H4 (cell line): ENCODE data around the gene LIMS1. TPM values are rescaled to one million over a fixed set of nuclear protein-coding genes. Genes with fewer than 3 reads are reported as not detected.
"Not testable (repeated sequence)": the region's sequence is repeated elsewhere in the genome, so short reads cannot be mapped to it uniquely, and the experiment has no call there.

ENCODE experiments used
- DNase-seq: peaks from one replicate; pipeline ENCODE4 v3.0.0-alpha.2; 2015; ENCODE audit warnings: low spot score
- total RNA-seq: library from RNA; depleted of rRNA; stranded (reverse); fragments of >200 nt; shearing (Covaris generic); gene quantifications from 2 replicates; pipeline ENCODE4 v1.2.3, GENCODE V29; 2014; rRNA removed

Gene LIMS1, protein sequence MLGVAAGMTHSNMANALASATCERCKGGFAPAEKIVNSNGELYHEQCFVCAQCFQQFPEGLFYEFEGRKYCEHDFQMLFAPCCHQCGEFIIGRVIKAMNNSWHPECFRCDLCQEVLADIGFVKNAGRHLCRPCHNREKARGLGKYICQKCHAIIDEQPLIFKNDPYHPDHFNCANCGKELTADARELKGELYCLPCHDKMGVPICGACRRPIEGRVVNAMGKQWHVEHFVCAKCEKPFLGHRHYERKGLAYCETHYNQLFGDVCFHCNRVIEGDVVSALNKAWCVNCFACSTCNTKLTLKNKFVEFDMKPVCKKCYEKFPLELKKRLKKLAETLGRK
- total RNA-seq, result 31.6 and 50.6 TPM in 2 replicates

DNA sequence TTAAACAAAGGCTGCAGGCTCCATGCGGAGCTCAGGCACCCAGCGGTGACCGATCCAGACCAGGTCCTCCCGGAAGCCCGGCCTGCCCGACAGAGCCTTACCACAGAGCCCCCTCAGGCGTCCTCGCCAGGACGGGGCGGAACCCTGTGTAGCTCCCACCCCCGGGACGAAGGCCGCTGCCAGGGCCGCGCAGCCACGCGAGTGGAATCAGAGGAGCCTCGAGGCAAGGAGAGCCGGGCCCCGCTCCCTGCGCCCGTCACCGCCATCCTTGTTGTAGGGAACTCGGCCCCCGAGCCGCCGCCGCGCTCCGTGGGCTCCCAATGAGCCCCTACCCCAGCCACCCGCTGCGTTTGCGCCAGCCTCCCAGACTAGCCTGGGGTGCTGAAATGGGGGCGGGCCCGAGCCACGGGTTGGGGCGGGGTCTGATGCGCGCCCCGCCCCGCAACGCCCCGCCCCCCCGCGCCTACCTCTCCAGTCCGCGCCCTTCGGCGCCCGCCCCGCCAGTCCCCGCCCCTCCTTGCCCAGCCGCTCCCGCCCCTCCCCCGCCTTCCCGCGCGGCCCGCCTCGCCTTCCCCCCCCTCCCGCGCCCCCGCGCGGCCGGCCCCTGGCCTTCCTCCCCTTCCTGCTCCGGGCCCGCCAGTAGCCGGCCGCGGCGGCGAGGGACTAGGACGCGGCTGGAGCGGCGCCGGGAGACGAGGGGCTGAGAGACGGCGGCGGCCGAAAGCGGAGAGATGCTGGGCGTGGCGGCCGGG, at the start of gene LIMS1:
Gene LIMS1 (plus strand): TSS at position 639 of the 752 bp plus-strand sequence. CDS start 93 bp downstream, at position 732.
- DNase-seq, result peak; percentile 70

DNA sequence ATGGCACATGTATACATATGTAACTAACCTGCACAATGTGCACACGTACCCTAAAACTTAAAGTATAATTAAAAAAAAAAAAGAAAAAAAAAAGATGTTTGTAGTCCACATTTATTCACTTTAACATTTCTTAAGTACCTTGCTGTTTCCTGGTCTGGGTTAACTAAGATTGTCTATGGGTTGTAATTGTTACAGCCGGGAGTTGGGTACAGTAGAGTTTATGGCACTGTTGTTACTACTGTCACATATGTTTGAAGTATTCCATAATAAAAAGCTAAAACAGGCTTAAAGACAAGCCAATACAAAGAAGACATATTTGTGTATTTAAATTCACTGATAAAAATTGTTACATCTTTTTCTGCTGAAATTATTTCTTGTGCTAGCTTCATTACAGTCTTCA, 49.0 kb upstream of the LIMS1 start:
- no peak for DNase-seq

DNA sequence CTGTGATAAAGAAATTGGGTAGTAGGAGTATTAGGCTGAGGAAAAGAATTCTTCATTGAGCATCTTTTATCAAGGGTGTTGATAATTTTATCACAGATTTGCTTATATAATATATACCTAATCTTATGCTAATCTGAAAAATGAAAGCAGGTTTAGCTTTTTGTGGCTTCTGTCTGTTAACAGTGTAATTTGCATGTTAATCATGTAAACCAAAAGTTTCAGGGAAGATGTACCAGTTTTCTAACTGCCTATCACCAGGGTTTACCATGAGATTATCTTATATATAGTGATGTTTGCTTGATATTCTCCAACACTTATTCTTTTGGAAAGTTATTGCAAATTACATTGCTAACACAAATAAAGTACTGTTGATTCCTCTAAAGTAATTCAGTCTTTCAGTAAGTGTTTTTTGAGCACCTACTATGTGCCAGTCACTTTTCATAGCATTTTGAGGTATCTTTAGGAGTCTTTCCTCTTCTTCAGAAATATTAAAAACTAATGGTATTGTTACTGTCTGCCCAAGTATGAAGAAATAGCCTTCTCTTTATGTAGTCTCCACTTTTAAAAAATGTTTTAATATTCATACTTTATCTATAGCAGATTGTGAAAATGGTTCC, 43.7 kb upstream of the LIMS1 start:
- no peak for DNase-seq

DNA sequence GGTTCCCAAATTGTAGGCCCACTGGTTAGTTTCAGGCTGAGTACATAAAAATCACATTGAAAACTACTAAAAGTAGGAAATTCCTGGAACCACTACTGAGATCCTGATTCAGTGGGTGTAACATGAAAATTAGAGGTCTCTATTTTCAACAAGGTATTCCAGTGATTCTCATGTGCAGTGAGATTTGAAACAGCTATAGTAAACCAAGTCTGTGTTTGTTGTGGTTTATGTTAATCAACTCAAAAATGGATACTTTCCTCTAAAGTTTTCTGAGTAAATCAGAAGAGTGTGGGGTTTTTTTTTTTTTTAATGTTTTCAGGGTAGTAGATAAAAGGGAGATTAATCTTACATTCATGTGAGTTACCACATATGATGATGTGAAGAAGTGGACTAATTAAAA, 42.4 kb upstream of the LIMS1 start:
- no peak for DNase-seq

DNA sequence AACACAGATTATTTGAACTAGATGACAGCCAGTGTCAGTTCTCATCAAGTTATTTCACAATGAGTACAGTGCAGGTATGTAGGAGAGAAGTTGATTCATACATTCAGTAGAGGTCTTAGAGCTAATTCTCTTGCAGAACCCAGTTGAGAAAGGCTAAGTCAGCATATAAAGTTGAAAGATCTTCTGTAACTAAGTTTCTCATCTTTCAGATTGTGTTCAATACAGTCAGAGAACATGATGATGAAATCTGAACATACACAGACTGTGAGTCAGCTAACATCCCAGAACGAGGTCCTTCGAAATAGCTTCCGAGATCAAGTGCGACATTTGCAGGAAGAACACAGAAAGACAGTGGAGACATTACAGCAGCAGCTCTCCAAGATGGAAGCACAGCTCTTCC, 41.9 kb upstream of the LIMS1 start:
- DNase-seq, result peak; percentile 6

DNA sequence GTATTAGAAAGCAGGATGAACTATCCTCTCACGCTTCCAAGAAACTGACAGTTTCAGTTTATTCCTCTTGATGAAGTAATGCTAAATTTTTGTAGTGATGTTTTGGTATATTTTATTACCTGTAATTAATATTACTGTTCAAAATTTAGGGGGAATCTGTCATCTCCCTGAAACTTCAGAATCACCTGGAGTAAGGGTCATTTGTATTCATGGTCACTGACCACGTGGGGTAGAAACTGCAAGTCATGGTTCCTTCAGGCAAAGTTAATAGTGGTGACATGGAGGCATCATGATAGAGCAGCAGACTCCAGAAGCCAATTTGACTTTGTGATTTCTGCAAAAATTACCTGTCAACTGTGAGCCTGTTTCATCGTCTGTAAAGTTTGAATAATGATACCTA, 38.1 kb upstream of the LIMS1 start:
- DNase-seq, result not testable (repeated sequence)

DNA sequence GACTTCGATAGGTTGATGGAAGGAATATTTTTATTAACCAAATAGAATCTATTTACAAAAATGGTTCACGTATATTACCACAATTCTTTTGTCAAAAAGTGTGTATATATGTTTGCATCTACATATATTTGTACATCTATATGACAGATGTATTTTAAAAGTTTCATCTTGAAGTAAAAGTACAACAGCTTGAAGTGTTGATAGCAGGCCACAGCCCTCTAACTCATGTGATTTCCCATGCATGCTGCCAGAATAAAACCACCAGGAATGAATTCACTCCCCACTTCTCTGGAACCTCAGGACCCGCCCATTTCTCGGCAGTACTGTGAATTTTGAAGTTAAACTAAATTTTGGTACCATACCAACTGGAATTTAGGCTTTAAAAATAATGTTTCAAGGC, 26.6 kb upstream of the LIMS1 start:
- not testable (repeated sequence) for DNase-seq

DNA sequence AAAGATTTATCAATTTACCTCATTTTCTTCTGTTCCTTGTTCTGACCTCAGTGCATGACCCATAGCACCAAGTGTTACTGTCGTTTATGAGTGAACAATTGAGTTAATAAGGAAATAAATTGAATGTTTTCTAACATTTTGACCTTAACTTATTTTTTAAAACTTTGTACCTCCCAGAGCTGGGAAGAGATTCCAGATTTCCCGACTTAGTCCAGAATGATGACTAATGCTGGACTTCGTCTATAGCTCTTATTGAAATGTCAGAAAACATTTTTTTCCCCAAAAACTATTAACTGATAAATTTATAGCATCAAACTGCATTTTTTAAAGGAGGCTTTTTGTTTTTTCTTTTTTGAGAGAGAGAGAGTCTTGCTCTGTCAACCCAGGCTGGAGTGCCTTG, 21.8 kb upstream of the LIMS1 start:
- not testable (repeated sequence) for DNase-seq

DNA sequence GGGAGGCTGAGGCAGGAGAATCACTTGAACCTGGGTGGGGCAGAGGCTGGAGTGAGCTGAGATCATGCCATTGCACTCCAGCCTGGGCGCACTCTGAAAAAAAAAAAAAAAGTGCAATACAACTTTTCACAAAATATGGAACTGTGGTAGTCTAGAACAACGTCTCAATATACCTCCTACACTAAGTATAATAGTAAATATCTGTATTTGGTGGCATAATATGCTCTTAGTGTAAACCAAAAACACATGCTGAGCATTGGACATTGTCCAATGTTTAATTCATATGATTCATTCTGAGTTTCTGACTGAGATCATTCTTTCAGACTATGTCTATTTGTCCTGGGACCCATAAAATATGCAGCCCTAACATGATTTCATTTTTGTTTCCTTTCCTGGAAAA, 19.8 kb upstream of the LIMS1 start:
- DNase-seq, result not testable (repeated sequence)

DNA sequence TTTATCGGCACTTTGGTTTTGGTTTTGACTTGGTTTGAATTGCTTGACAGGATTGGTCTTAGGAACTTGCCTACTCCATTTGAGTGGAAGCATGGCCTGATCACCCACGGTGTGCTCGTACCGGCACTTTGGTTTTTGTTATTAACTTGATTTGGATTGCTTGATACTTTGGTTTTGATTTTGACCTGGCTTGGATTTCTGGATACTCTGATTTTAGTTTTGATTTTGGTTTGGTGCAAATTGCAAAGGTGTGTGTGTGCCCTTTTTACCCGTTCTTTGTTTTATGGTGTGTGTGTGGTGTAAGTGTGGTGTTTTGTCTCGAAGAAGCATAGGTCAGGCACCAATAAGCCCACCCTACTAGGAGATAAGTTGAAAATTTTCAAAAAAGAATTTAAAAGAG, 9.6 kb upstream of the LIMS1 start:
- not testable (repeated sequence) for DNase-seq

DNA sequence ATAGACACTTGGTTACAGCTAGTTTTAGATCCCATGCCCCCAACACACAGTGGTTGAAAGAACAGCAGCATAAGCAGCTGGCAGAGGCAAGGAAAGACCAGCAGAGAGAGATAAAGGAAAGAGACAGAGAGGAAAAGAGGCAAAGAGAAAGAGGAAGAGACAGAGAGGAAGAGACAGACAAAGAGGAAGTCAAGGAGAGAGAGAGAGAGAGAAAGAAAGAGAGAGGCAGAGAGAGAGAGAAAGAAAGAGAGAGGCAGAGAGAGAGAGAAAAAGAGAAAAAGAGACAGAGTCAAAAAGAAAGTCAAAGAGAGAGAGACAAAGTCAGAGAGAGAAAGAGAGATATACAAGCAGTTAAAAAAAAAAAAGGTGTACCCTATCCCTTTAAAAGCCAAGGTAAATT, 9.0 kb upstream of the LIMS1 start:
- DNase-seq, result not testable (repeated sequence)

DNA sequence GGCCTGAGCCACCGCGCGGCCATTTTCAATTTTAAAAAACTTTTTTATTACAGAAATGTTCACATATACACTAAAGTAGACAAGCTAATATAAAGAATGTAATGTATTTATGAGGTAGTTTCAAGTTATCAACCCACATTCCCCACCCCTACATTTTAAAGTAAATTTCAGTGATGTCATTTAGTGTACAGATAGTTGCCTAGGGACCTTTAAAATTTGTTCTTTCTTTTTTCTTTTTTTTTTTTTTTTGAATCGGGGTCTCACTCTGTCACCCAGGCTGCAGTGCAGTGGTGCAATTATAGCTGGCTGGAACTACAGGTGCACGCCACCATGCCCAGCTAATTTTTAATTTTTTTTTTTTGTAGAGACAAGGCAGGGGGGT, 2.6 kb upstream of the LIMS1 start:
- no peak for DNase-seq

DNA sequence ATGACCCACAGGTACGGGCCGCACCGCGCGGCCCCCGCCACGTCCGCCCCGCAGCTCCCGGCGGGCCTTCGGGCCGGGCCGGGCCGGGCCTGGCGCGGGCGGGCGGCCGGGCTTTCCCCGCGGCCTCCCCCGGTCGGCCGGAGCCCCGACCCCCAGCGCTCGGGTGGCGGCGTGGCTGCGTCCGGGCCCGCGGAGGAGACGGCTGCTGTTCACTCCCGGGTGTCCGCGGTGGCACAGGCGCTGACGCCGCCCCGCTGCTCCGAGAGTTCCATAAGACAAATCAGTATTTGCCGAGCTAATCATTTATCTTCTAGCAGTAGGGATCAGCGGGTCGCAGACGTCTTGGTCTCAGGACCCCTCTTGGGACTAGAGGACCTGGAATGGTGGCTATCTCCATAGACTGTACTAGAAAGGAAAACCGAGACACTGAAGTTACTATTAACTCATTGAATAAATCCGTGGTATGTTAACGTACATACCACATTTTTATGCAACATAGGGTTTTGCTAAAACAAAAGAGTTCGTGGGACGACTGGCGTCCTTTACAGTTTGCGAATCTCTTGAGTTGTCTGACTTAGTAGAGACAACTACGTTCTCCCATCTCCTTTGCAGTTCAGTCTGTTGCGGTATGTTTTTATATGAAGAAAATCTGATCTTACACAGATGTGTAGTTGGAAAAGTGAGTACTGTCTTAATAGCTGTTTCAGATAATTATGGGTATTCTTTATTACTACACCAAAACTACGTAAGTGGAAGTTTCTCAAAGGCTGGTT, 500 bp downstream of the LIMS1 start:
- no peak for DNase-seq

DNA sequence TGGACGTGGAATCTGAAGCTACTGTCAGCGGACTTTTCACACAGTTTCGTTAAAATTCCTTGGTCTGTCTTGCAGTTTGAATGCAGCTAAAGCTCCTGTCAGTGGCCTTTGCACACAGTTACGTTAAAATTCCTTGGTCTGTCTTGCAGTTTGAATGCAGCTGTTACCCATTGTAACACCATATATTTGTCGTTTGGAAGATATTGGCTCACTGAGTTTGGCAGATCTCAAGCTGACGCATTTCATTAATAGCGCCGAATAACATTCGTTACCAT, 1.0 kb downstream of the LIMS1 start:
- DNase-seq, result no peak

DNA sequence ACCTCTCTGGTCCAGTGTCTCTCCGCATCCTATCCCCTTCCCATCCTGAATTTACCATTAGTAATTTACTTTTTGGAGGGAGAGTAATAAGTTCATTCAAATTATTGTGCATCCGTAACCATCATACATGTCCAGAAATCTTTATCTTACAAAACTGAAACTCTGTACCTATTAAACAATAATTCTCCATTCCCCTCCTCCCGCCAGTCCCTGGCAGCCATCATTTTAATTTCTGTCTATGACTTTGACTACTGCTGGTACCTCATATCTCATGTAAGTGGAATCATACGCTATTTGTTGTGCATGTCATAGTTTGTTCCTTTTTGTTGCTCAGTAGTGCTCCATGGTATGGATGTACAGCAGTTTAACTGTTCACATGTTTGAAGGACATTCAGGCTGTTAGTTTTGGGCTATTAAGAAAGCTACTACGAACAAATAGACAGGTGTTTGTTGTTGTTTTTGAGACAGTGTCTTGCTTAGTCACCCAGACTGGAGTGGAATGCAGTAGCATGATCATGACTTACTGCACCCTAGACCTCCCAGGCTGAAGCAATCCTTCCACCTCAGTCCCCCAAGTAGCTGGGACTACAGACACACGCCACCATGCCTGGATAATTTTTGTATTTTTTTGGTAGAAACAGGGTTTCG, 2.0 kb downstream of the LIMS1 start:
- no peak for DNase-seq

DNA sequence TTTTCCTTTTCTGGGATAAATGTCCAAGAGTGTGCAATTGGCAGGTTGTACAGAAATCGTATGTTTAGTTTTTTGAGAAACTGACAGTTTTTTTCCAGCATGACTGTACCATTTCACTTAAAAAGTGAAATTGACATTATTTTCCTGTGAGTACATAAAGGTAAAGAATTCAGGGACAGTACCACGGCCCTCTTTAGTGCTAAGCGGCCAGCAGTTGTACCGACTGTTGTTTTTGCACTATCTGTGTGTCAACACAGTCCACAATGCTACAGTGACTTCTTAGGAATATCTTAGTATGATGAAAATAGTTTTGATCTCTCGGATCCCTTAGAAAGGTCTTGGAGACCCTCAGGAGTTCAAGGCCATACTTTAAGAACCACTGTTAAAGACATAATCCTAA, 2.6 kb downstream of the LIMS1 start:
- no peak for DNase-seq

DNA sequence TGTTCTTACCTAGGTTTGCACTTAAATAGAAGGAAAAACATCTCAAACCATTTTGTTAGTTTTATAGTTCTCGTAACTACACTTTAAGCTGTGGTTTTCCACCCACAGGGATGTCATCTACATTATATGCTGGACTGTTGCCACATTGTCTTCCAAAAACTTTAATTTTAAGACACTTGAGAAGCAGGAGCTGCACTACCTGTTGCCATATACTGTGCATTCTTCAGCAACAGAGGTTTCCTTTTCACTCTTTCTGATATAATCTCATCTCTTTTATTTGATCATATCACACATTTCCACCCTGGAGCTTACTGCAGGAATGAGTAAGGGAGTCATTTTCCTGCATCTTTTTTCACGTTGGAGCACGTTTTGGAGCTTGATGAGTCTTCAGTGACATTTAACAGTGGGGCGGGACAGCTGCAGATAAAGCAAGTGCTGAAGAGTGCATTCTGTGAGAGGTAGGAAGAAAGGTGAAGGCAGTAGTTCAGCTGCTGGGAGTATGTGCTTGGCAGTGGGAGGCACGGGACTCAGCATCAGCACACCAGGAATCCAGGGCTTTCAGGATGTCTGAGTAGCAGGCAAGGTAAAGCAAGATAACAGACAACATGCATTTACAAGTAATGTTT, 3.8 kb downstream of the LIMS1 start:
- DNase-seq, result no peak

DNA sequence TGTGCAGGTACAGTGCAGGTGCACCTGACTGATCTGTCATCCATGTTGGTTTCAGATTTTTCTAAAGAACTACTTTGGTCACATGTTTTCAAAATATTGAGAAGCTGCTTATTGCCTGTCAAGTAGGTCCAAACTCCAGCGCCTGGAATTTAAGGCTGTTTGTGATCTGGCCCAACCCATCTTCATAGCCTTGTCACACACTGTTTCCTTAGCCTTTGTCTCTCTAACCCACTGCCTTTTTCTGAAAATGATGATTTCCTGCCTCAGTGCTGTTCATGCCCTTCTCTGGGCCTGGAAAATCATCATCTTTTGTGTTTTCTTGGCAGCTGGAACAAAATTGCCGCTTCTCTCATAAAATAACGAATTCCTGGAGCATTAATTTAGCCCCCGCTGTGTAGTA, 7.2 kb downstream of the LIMS1 start:
- no peak for DNase-seq

DNA sequence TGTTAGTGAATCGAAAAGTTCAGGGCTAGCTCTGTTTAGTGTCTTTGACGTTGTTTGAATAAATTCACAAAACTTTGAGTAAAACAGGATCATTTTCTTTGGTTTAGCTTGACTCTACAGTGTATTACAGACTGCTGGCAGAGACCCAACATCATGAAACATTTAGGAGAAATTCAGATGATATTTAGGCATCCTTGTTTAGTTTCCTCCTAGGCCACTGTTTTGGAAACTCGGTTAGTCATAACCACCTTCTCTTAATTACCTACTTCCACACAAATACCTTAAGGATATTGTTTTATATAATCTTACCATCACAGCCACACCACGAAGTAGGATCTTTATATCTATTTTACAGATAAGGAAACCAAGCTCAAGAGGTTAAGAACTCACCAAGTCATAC, 7.8 kb downstream of the LIMS1 start:
- DNase-seq, result no peak

DNA sequence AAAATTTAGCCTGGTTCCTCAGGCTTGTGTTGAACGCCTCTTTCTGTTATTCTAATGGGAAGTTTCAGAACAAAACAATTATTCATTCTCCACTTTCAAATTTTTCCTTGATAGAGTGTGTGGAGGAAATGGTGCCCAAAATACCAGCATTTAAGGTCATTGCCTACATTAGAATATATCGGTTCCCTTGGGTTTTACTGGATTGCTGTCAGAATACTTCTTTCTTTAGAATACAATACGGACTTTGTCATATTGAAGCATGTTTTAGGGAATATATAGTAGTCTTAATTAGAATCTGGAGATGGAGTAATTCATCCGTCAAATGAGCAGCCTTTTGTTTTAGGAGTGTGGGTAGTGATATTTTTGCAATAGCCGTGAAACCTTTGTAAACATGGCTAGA, 13.3 kb downstream of the LIMS1 start:
- DNase-seq, result no peak
